Mesothelial cell of epicardium (in vitro differentiated cells): ENCODE measurements around the gene SLC25A23. TPM values are rescaled to one million over a fixed set of nuclear protein-coding genes. Genes with fewer than 3 reads are reported as not detected.
A peak's percentile ranks its signal among the peaks of the same experiment; 100 is the strongest.

Source experiments
- DNase-seq, 2 experiments: peaks; one replicate each; pipeline ENCODE4 v3.0.0; 2021; ENCODE audit warnings: low spot score in 2 of 2; ENCODE audit not compliant: unreplicated experiment in 2 of 2
- H3K27ac Mint-ChIP-seq: 2 replicates; pipeline ENCODE4 v1.8.0; 2021; ENCODE audit warnings: mixed read lengths
- H3K27me3 Mint-ChIP-seq: 2 replicates; pipeline ENCODE4 v1.8.0; 2021; ENCODE audit warnings: low read depth, mixed read lengths
- H3K36me3 Mint-ChIP-seq: 2 replicates; pipeline ENCODE4 v1.8.0; 2021; ENCODE audit warnings: mixed read lengths
- H3K4me1 Mint-ChIP-seq: 2 replicates; pipeline ENCODE4 v1.8.0; 2021; ENCODE audit warnings: mixed read lengths
- H3K4me3 Mint-ChIP-seq: 2 replicates; pipeline ENCODE4 v1.8.0; 2021; ENCODE audit warnings: mild to moderate bottlenecking, moderate library complexity, mixed read lengths
- H3K9me3 Mint-ChIP-seq: 2 replicates; pipeline ENCODE4 v1.8.0; 2021; ENCODE audit warnings: mixed read lengths
- CTCF ChIP-seq: fragments of 200-600 bp; sonication (generic); IDR thresholded peaks from one replicate; pipeline ENCODE4 v1.5.0; 2021; ENCODE audit warnings: antibody characterized with exemption; ENCODE audit not compliant: unreplicated experiment
- total RNA-seq: library from RNA; stranded (reverse); gene quantifications from 3 replicates; pipeline ENCODE4 v1.2.1, GENCODE V29; 2021

The SLC25A23 gene
- total RNA-seq, 1 donor from 2014 or later, result 67.5 TPM

GRCh38 chr19:6464070-6464873 lies 4.7 kb upstream of the SLC25A23 start, which contains the start of gene CRB3:
Gene CRB3, plus strand, starts transcription at chr19:6464271. Its CDS starts 431 bp downstream, at chr19:6464702.
- H3K36me3 Mint-ChIP-seq, result peaks cover 10% of the 10 kb centered on the region
- no peaks in the 10 kb centered on the region for H3K9me3 Mint-ChIP-seq
- H3K27me3 Mint-ChIP-seq, result peaks cover 37% of the 10 kb centered on the region
- H3K4me3 Mint-ChIP-seq, result peak within 1 kb of the TSS; percentile 80
- H3K4me1 Mint-ChIP-seq, result peaks cover 15% of the 10 kb centered on the region
- peak within 1 kb of the TSS; percentile 91 for H3K27ac Mint-ChIP-seq
- DNase-seq, result peak; percentile 70 to 78
- TF ChIP-seq CTCF, result no peak

- DNase-seq, result peak; percentile 97 to 98
- peaks cover 24% of the 10 kb centered on the region for H3K27me3 Mint-ChIP-seq
- H3K4me1 Mint-ChIP-seq, result peaks cover 26% of the 10 kb centered on the region
- peaks cover 2% of the 10 kb centered on the region for H3K9me3 Mint-ChIP-seq
- peak; percentile 84 for TF ChIP-seq CTCF
- H3K27ac Mint-ChIP-seq, result peak overlapping the region; percentile 94
- H3K36me3 Mint-ChIP-seq, result peaks cover 12% of the 10 kb centered on the region
- peak overlapping the region; percentile 87 for H3K4me3 Mint-ChIP-seq
Observed at GRCh38 chr19:6460099-6460884, 700 bp upstream of the SLC25A23 start.

DNA sequence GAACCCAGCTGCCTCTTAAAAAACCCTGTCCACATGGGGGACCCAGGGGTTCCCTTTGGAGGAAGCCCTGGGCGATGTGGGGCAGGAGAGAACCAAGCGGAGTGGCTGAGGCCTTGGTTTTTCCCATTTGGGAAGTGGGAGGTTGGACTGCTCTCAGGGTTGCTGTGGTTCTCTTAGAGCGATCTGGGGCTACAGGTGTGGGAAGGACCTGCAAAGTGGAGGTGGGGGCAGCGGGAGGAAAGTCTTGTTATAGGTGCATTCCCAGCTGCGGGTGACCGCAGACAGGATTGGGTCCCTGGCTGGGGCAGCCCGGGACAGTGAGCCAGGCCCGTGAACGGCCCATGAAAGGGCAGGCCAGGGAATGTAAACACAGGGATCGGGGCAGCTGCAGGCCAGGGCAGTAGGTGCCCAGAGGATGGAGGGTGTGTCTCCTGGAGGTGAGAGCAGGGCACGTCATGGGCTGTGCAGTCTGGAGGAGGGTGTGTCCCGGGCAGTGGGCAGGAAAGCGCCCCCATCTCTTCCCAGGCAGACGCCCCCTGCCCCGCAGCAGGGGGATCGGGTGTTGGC lies 814 bp downstream of the SLC25A23 start:
- peak overlapping the region; percentile 68 for H3K27ac Mint-ChIP-seq
- H3K9me3 Mint-ChIP-seq, result peaks cover 9% of the 10 kb centered on the region
- H3K36me3 Mint-ChIP-seq, result peaks cover 27% of the 10 kb centered on the region
- H3K4me1 Mint-ChIP-seq, result peaks cover 15% of the 10 kb centered on the region
- H3K4me3 Mint-ChIP-seq, result peak overlapping the region; percentile 84
- no peak for TF ChIP-seq CTCF
- peaks cover 13% of the 10 kb centered on the region for H3K27me3 Mint-ChIP-seq
- DNase-seq, result no peak

- Mint-ChIP-seq H3K9me3 (peaks cover 13% of the 10 kb centered on the region), H3K4me3 (peak overlapping the region; percentile 84), H3K27ac (peak overlapping the region; percentile 68), H3K4me1 (peaks cover 15% of the 10 kb centered on the region), H3K36me3 (peaks cover 34% of the 10 kb centered on the region), H3K27me3 (peaks cover 12% of the 10 kb centered on the region)
- no peak for DNase-seq
- no peak for TF ChIP-seq CTCF
Observed at GRCh38 chr19:6457958-6458694, 1.5 kb downstream of the SLC25A23 start.

GRCh38 chr19:6455924-6456323 lies 3.7 kb downstream of the SLC25A23 start:
- DNase-seq, result no peak
- TF ChIP-seq CTCF, result no peak

More at GRCh38 chr19:6455924-6456323, 3.7 kb downstream of the SLC25A23 start:
- peaks cover 53% of the 10 kb centered on the region for H3K36me3 Mint-ChIP-seq
- H3K4me3 Mint-ChIP-seq, result no peak overlapping the region
- H3K27ac Mint-ChIP-seq, result no peak overlapping the region
- H3K27me3 Mint-ChIP-seq, result no peaks in the 10 kb centered on the region
- H3K9me3 Mint-ChIP-seq, result peaks cover 17% of the 10 kb centered on the region
- H3K4me1 Mint-ChIP-seq, result peaks cover 15% of the 10 kb centered on the region
